ENCODE results near the gene MYO18A.

Gene MYO18A

DNA sequence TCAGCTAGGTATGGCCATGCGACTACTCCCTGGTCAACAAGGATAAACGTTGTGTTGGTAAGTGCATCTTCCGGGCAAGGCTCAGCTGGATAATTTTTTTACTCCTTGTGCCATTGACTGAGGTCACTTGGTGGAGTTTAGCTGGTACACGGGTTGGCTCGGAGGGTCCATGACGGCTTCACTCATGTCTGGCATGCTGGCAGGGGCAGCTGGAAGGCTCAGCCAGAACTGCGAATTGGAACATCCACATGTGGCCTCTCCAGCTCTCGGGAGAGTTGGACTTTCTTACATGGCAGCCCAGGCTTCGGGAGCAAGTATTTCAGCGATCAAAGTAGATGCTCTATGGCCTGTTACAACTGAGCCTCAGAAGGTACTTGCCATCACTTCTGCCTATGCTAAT lies 35.0 kb upstream of the MYO18A start:
- DNase-seq (ENCODE audit: low read depth) = no peak
- TF ChIP-seq, protein P1, sequence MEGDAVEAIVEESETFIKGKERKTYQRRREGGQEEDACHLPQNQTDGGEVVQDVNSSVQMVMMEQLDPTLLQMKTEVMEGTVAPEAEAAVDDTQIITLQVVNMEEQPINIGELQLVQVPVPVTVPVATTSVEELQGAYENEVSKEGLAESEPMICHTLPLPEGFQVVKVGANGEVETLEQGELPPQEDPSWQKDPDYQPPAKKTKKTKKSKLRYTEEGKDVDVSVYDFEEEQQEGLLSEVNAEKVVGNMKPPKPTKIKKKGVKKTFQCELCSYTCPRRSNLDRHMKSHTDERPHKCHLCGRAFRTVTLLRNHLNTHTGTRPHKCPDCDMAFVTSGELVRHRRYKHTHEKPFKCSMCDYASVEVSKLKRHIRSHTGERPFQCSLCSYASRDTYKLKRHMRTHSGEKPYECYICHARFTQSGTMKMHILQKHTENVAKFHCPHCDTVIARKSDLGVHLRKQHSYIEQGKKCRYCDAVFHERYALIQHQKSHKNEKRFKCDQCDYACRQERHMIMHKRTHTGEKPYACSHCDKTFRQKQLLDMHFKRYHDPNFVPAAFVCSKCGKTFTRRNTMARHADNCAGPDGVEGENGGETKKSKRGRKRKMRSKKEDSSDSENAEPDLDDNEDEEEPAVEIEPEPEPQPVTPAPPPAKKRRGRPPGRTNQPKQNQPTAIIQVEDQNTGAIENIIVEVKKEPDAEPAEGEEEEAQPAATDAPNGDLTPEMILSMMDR (conservative IDR thresholded peaks at IDR 0.05; ENCODE audit: control insufficient read depth, insufficient read depth, low read depth, low read length) = no peak
- H3K4me3 ChIP-seq (ENCODE audit: control insufficient read depth, low read depth, low read length) = no peak overlapping the region

DNA sequence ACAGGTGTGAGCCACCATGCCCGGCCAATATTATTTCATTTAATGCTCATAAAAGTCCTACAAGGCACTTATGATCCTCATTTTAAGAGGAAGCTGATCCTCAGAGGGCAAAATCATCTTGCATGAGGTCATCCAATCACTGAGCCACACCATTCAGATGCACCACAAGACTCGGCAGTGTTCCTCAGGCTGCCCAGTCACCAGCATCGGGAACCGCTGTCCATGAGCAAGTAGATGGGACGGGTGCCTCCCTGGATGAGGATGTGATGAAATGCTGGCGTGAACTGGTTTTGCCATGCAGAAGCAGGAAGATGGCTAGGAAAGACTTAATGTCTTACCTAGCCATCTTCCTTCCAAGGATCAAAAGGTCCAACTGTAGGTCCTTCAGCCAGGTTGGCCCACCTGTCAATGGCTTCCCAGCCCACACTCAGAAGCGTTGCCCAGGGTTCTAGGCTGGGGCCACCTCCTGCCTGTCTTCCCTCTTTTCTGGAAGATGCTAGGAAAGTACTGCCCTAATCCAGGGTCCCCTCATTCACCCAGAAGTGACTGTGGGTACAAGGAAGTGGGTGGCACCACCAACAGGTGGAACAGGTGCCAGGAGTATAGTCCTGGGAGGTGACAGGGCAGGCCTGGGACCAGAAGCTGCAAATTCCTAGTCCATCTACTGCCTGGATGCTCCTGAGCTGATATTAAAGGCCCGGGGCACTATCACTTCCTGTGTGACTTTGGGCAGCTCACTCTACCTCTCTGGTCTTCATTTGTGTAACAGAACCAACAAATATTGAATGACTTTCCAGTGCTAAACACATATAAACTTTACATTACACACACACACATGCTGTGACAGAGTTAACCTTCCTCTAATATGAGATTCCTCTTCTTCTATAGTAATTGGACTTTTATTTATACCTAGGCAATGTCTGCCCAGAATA lies 34.3 kb upstream of the MYO18A start:
- TF ChIP-seq, protein P1 (conservative IDR thresholded peaks at IDR 0.05; ENCODE audit: control insufficient read depth, insufficient read depth, low read depth, low read length) = no peak
- H3K4me3 ChIP-seq (ENCODE audit: control insufficient read depth, low read depth, low read length) = no peak overlapping the region
- no peak for DNase-seq (ENCODE audit: low read depth)

DNA sequence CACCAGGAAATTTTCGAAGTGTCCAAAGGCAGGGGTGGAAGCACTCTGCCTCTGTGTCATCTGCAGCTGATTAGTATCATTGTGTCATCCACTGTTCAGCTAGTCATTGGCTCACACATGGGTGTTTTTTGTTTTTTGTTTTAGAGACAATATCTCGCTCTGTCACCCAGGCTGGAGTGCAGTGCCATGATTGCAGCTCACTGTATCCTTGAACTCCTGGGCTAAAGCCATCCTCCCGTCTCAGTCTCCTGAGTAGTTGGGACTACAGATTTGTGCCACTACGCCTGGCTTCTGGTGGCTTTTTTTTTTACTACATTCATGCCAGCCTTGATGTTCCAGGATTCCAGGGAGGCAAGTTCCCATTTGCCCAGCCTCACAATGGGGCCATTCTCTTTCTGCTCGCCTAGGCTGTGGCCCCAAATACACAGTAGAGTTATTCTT lies 32.5 kb upstream of the MYO18A start:
- no peak overlapping the region for H3K4me3 ChIP-seq (ENCODE audit: control insufficient read depth, low read depth, low read length)
- DNase-seq (ENCODE audit: low read depth) = peak; percentile 61
- TF ChIP-seq, protein P1 (conservative IDR thresholded peaks at IDR 0.05; ENCODE audit: control insufficient read depth, insufficient read depth, low read depth, low read length) = no peak

DNA sequence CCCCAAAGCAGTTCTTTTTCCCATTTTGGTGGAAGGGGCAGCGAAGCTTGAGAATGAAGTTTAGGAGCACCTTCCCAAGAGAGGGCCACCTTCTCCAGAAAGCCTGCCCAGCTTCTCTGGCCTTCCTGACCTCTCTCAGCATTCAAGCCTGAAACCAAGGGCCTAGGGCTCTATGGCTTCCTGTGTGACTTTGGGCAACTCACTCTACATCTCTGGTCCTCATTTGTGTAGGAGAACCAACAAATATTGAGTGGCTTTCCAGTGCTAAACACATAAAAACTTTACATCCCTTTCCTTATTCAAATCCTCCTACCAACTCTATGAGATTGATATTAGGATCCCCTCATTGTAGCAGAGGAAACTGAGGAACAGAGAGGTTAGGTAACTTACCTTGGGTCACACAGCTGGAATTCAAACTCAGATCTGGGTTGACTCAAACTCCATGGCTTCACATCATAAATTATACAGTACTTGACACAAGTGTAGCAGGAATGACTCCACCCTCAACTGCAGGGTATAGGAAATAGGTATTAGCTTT lies 32.0 kb upstream of the MYO18A start:
- DNase-seq (ENCODE audit: low read depth) = no peak
- H3K4me3 ChIP-seq (ENCODE audit: control insufficient read depth, low read depth, low read length) = no peak overlapping the region
- TF ChIP-seq, protein P1 (conservative IDR thresholded peaks at IDR 0.05; ENCODE audit: control insufficient read depth, insufficient read depth, low read depth, low read length) = no peak

DNA sequence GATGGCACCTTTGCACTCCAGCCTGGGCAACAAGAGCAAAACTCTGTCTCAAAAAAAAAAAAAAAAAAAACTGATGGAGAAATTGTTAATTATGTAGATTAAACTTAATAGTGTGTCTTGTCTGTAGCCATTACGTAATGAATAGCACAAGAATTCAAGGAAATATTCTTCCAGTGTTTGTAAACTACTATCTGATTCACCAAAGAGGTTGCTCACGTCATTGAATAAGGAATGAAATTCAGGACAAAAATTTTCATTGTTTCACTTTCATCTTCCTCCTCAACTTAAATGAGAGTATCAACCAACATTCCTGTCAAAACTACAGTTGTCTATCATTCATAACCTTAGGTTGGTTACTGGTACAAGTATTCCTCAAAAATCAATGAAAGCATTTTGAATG lies 30.7 kb upstream of the MYO18A start:
- peak; percentile 29 for DNase-seq (ENCODE audit: low read depth)
- TF ChIP-seq, protein P1 (conservative IDR thresholded peaks at IDR 0.05; ENCODE audit: control insufficient read depth, insufficient read depth, low read depth, low read length) = no peak
- no peak overlapping the region for H3K4me3 ChIP-seq (ENCODE audit: control insufficient read depth, low read depth, low read length)

DNA sequence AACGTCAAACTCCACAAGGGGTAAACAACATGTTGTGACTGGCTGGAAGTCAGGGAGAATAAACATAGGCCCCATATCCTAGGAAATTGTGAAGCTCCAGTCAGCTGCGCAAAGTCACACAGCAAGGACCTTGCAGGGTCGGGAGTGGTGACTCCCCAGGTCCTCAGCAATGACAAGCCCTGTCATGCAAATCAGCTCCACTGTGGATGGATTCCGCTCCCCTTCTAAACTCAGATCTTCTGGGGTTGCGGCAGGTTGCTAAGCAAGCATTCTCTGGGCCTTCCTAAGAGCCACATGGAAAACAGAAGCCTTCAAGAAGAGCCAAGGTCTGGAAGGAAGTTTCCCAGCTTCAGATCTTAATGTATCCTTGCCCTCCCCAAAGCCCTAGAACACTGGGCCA lies 28.9 kb upstream of the MYO18A start:
- DNase-seq (ENCODE audit: low read depth) = no peak
- TF ChIP-seq, protein P1 (conservative IDR thresholded peaks at IDR 0.05; ENCODE audit: control insufficient read depth, insufficient read depth, low read depth, low read length) = no peak
- no peak overlapping the region for H3K4me3 ChIP-seq (ENCODE audit: control insufficient read depth, low read depth, low read length)
